Small intestine (tissue), 7 donors: ENCODE results near the gene RCE1. TPM values are rescaled to one million over a fixed set of nuclear protein-coding genes. Genes with fewer than 3 reads are reported as not detected.

Experiments used
- DNase-seq, 2 donors: peaks; one replicate each; pipeline versions ENCODE4 v3.0.0 to v3.0.0-alpha.2; 2013
- FAIRE-seq: peaks from 2 replicates; lab custom pipeline; 2012; peaks lifted over from hg19 to GRCh38; lab: Jason Lieb, UNC
- H3K27ac ChIP-seq, 3 donors: one replicate each; pipeline ENCODE4 v1.5.1; 2013; ENCODE audit warnings: low read length in 2 of 3, mild to moderate bottlenecking in 2 of 3, control low read depth in 1 of 3, inconsistent platforms in 1 of 3, low read depth in 1 of 3, moderate library complexity in 1 of 3
- H3K27me3 ChIP-seq, 3 donors: one replicate each; pipeline ENCODE4 v1.6.1; 2013; ENCODE audit warnings: low read length in 3 of 3, inconsistent platforms in 1 of 3; ENCODE audit not compliant: control insufficient read depth in 3 of 3, insufficient read depth in 3 of 3
- H3K36me3 ChIP-seq, 3 donors: one replicate each; pipeline ENCODE4 v1.6.1; 2013; ENCODE audit warnings: low read length in 3 of 3, inconsistent platforms in 1 of 3, low read depth in 1 of 3, mild to moderate bottlenecking in 1 of 3, moderate library complexity in 1 of 3; ENCODE audit not compliant: control insufficient read depth in 3 of 3, insufficient read depth in 2 of 3
- H3K4me1 ChIP-seq, 3 donors: one replicate each; pipeline ENCODE4 v1.6.1; 2013; ENCODE audit warnings: low read length in 2 of 3, inconsistent platforms in 1 of 3, low read depth in 1 of 3, mild to moderate bottlenecking in 1 of 3, moderate library complexity in 1 of 3; ENCODE audit not compliant: control insufficient read depth in 3 of 3, insufficient read depth in 2 of 3
- H3K4me3 ChIP-seq, 3 donors: one replicate each; pipeline ENCODE4 v1.5.1; 2013; ENCODE audit warnings: low read length in 3 of 3, control low read depth in 1 of 3, inconsistent platforms in 1 of 3, low read depth in 1 of 3, mild to moderate bottlenecking in 1 of 3, moderate library complexity in 1 of 3
- H3K9me3 ChIP-seq, 2 donors: one replicate each; pipeline ENCODE4 v1.6.1; 2013; ENCODE audit warnings: low read depth in 1 of 2, low read length in 1 of 2; ENCODE audit not compliant: control insufficient read depth in 2 of 2, insufficient read depth in 1 of 2
- WGBS, 3 donors: extraction: QIAGEN DNeasy Blood & Tissue Kit; methylation state at CpG; one replicate each; pipeline ENCODE4 v1.1.7; 2013; 5-methylcytosine and 5-hydroxymethylcytosine counted together
- polyA plus RNA-seq, 4 donors: library from polyadenylated mRNA; stranded (reverse) in 3 of 4; unstranded in 1 of 4; fragments of 200-250 nt in 3 of 4; fragments of 120-200 nt in 1 of 4; gene quantifications; one replicate each; pipeline versions ENCODE4 v1.2.1 to v1.2.3, GENCODE V29; 2013
- donor health status: healthy with polysubstance abuse.
- donor health status: control.
- donor health status: control.
- donor health status: Bipolar disorder and iron deficiency.
- donor health status: healthy.

Gene RCE1
- polyA plus RNA-seq, 4 donors: 15.1 to 26.9 (median 20.7) TPM

- 91 to 93% (median 91%) methylated on average over 31 to 32 of the region's 32 CpGs for WGBS, 3 donors
- no peak overlapping the region for H3K27ac ChIP-seq
- H3K36me3 ChIP-seq: peaks cover 0 to 62% (median 3%) of the 10 kb centered on the region in 3 donors
- no peak overlapping the region for H3K4me3 ChIP-seq
- H3K9me3 ChIP-seq: no peaks in the 10 kb centered on the region
- no peak for DNase-seq
- H3K27me3 ChIP-seq: no peaks in the 10 kb centered on the region
- FAIRE-seq: no peak
- peaks cover 0 to 4% (median 0%) of the 10 kb centered on the region in 3 donors for H3K4me1 ChIP-seq
These were observed 18.0 kb downstream of the RCE1 start for GRCh38 chr11:66861038-66861773.

DNA sequence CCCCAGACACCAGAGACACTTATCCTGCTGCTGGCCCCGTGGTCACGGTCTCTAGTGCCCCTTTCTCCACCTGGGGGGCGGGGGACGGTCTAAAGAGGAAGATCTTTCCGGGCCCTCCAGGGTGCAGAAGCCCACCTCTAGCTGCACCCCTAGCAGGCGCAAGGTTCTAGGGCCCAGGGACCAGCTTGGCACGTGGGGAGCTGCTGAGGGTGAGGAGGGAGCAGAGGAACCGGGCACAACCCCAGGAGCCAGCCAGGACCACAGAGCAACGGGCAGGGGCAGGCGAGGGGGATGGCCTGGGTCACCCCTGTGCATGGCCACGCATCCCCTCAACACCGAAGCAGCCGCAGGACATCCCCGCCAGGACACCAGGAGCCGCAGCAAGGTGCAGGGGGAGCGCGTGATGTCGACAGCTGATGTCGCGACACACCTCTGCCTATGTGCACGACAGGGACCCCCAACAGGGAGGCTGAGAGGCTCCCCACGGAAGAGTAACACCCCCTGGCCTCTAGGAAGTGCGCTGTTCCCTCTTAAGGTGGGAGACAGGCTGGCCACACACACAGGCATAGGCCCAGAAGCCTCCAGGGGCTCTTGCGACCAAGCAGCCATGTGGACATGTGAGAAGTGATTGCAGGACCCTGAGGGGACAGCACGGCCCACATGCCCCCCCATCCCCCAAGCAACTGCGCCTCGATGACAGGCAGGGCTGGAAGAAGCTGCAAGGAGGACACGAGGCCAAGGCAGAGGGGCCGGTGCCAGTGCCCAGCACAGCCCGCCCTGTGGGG, 18.7 kb downstream of the RCE1 start:
- Histone ChIP-seq H3K27ac (no peak overlapping the region), H3K9me3 (no peaks in the 10 kb centered on the region), H3K4me3 (no peak overlapping the region), H3K4me1 (peaks cover 0 to 4% (median 0%) of the 10 kb centered on the region in 3 donors), H3K27me3 (no peaks in the 10 kb centered on the region), H3K36me3 (peaks cover 0 to 62% (median 3%) of the 10 kb centered on the region in 3 donors)
- FAIRE-seq: no peak
- DNase-seq: no peak
- 90 to 93% (median 93%) methylated on average over 29 to 30 of the region's 30 CpGs for WGBS, 3 donors

GRCh38 chr11:66862559-66863037, 19.4 kb downstream of the RCE1 start:
- Histone ChIP-seq H3K27me3 (no peaks in the 10 kb centered on the region), H3K9me3 (no peaks in the 10 kb centered on the region), H3K4me1 (peaks cover 0 to 4% (median 0%) of the 10 kb centered on the region in 3 donors), H3K27ac (no peak overlapping the region), H3K36me3 (peaks cover 0 to 65% (median 3%) of the 10 kb centered on the region in 3 donors), H3K4me3 (no peak overlapping the region)
- FAIRE-seq (no peak), DNase-seq (no peak)
- WGBS, 3 donors: 88 to 94% (median 88%) methylated on average over 11 of the region's 11 CpGs

GRCh38 chr11:66863428-66864125, 20.3 kb downstream of the RCE1 start:
- DNase-seq (peak in 1 of 2 donors; percentile 38), FAIRE-seq (no peak)
- Histone ChIP-seq H3K9me3 (no peaks in the 10 kb centered on the region), H3K27ac (no peak overlapping the region), H3K4me1 (peaks cover 0 to 4% (median 0%) of the 10 kb centered on the region in 3 donors), H3K4me3 (no peak overlapping the region), H3K27me3 (no peaks in the 10 kb centered on the region), H3K36me3 (peaks cover 0 to 57% (median 3%) of the 10 kb centered on the region in 3 donors)
- 44 to 85% (median 55%) methylated on average over 31 of the region's 31 CpGs for WGBS, 3 donors

DNA sequence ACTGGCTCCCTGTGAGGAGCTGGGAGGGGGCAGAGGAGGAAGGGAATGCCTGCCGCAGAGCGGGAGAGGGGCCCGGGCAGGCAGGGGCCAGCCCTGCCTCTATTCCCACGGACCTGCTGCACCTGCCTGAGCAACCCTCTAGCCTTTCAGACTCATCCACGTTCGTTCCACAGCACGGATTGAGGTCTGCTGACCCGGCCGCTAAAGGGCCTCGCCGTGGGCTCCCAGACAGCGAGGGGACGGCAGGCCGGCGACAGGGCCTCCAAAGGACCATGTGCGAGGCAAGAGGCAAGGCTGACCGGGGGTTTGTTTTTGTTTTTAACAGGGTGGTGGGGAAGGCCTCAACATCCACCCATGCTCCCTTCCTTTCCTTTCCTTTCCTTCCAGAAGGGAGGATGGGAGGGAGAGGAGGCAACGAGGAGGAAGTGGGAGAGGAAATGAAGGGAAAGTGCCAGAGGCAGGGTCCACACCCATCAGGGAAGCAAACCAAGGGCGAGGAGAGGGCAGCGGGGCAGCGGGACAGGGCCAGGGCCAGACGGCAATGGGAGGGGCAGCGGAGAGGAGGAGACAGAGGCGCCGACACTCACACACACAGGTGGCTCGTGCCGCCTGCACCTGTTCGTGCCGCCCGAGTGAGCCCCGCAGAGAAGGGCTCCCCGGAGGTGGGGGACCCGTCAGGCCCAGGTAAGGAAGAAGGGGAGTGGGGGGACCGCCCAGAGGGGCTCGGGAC, 21.1 kb downstream of the RCE1 start:
- Histone ChIP-seq H3K4me3 (no peak overlapping the region), H3K4me1 (peaks cover 0 to 4% (median 0%) of the 10 kb centered on the region in 3 donors), H3K9me3 (no peaks in the 10 kb centered on the region), H3K36me3 (peaks cover 0 to 52% (median 3%) of the 10 kb centered on the region in 3 donors), H3K27ac (no peak overlapping the region), H3K27me3 (no peaks in the 10 kb centered on the region)
- DNase-seq (peak in 1 of 2 donors; percentile 72), FAIRE-seq (no peak)
- WGBS, 3 donors: 15 to 70% (median 37%) methylated on average over 31 to 35 of the region's 35 CpGs

- Histone ChIP-seq H3K4me3 (no peak overlapping the region), H3K36me3 (peaks cover 0 to 49% (median 3%) of the 10 kb centered on the region in 3 donors), H3K27ac (no peak overlapping the region), H3K4me1 (peaks cover 0 to 4% (median 0%) of the 10 kb centered on the region in 3 donors), H3K27me3 (no peaks in the 10 kb centered on the region), H3K9me3 (no peaks in the 10 kb centered on the region)
- WGBS, 3 donors: 59 to 86% (median 70%) methylated on average over 15 to 23 of the region's 23 CpGs
- DNase-seq (no peak), FAIRE-seq (no peak)
These were observed 21.9 kb downstream of the RCE1 start for GRCh38 chr11:66864924-66865697.

- Histone ChIP-seq H3K4me1 (peaks cover 0 to 4% (median 0%) of the 10 kb centered on the region in 3 donors), H3K27me3 (no peaks in the 10 kb centered on the region), H3K4me3 (no peak overlapping the region), H3K27ac (no peak overlapping the region), H3K36me3 (peaks cover 0 to 49% (median 3%) of the 10 kb centered on the region in 3 donors), H3K9me3 (no peaks in the 10 kb centered on the region)
- WGBS, 3 donors: 91 to 95% (median 94%) methylated on average over 21 to 23 of the region's 23 CpGs
- no peak for DNase-seq
- FAIRE-seq: no peak
These were observed 22.8 kb downstream of the RCE1 start for GRCh38 chr11:66866007-66866406.
